HK-2 (cell line): Measurements from ENCODE around the gene QSOX1.

Experiments
- DNase-seq: peaks from one replicate; pipeline ENCODE4 v3.0.0-alpha.2; 2018; ENCODE audit not compliant: unreplicated experiment

Gene QSOX1

DNA sequence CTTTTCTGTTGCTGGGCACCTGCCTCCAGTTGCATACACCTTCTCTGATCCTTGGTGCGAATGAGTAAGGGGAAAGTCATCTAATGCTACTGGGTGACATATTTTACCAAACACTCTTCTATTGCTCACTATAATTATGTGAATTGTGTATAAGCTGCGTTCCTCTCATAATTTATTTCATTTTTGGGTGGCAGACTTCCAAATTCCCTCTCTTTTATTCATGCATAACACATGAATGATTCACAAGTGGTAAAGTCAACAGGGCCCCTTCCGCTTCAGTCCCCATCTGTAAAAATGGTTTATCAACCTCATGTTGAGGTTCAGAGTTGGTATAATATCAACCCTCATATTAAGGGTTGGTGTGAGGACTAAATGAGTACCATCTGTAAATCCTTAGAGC, 3.2 kb upstream of the QSOX1 start:
- no peak for DNase-seq

DNA sequence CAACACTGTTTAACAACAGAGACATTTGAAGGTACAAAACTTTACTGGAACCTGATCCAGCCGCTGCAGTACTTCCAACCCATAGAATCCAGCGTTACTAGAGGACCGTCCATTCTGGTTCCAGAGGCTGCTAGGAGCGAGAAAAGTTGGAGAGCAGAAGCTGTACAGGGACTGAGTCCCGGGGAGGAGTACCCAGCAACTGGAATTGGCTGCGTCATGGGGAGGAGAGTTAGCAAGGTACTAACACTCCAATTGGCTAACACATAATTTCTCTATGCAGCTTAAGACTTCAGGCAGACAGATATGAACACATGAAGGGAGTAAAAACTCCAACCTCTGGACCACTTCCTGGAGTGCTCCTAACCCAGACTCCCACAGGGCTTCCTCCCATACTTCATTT, 2.1 kb upstream of the QSOX1 start:
- no peak for DNase-seq

DNA sequence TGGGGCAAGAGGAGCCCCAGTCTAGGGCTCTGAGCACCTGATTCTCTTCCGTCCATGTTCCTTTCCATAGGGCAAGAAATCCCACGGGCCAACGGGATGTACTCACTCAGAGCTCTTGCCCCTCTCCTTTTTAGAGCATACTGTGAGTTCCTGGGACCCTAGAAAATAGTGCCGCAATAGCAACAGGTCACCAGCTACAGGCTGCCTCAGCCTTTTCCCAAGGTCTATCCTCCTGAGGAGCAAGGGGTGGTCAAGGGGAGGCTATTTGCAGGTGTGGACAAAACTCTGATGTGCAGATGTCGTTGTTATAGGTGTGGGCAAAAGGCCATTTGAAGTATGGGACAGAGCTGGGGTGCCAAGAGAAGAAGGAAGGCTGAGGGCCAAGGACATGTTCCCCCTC, 1.6 kb upstream of the QSOX1 start:
- no peak for DNase-seq

DNA sequence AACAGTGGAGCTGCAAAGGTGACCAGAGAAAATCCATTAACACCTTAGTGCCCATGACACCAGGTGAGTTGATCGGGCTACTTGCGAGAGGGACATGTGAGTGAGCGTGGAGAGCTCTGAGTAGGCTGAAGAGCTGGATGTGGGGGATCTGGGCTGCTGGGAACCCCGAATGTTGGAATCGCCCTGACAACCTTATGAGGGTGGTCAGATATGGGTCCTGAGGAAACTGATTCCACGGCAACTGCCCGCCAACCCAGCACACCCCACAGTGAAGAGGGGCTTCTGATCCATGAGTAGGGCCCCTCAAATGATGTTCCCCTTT, 705 bp upstream of the QSOX1 start:
- no peak for DNase-seq

DNA sequence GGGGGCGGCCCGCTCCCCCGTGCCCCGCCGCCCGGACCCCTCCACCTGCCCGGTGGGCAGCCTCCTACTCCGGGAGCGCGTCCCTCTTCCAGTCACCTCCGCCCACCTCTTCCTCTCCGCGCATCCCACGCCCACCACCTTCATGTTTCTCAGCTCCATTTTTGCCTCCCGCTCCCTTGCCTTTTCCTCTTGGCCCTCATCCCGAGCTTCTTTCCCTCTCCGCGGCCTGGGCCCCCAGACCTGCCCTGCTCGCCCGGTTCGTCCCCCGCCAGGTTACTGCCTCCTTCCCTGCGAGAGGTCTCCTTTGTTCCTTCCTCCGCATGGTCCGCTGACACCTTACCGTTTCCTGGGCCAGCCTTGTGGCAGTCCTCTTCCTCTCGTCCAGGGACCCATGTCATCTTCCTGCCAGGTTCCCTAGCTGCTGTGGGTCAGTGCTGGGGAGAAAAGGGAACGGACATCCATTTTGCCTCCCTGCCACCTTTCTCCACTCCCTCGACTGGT, 563 bp downstream of the QSOX1 start:
- DNase-seq = peak; percentile 58

DNA sequence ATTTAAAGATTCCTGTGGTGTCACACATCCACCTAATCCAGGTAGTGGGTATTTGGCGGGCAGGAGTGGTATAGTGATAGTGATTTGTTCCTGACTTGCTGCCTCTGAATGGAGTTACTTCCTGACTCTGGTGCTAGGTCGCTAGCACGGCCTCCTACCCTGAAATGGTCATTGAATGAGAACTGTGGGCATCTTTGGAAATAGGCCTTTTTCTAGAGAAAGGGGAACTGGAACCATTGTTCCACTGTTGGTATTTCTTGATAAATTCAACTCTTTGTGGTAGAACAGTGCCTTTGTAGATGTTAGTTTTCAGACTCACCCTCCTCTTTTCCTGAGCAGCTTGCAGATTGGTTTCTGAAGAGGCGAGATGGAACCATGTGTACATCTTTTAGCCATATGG, 1.5 kb downstream of the QSOX1 start:
- no peak for DNase-seq

DNA sequence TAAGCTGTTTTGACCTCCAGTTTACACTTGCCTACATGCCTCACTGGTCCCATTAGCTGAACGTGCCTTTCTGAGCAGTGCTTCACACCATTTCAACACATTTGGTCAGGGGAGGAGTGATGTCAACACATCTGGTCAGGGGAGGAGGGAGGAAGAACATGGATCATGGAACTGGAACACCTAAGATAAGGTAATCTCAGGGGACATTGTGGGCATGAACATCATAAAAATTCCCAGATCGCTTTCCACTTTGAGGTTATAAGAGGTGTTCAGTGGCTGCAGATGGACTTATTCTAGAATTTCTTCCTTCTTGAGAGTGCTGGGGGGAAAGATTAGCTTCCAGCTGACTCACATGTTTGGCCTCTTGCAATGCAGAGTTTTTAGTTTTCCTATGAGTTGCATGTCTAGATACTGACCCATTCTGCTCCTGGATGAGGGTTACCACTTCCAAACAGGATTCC, 2.0 kb downstream of the QSOX1 start:
- DNase-seq = no peak

DNA sequence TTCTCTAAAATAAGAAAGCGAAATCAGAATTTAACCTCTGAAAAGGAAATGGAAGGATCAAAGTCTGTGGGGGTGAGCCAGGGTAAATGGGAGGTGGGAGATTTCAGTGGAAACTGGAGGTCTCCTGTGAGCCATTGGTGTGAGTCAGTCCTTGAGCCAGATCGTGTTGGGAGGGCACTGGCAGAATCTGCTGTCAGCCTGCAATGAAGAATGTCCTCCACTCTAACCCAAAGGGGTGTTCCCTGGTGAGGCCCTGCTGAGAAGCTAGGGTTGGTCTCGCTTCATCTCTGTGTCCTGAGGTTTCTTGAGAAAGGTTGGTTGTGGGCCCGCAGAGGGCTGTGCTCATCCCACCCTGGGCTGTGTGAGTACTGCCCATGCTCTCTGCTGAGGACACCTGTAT, 2.4 kb downstream of the QSOX1 start:
- peak; percentile 21 for DNase-seq

DNA sequence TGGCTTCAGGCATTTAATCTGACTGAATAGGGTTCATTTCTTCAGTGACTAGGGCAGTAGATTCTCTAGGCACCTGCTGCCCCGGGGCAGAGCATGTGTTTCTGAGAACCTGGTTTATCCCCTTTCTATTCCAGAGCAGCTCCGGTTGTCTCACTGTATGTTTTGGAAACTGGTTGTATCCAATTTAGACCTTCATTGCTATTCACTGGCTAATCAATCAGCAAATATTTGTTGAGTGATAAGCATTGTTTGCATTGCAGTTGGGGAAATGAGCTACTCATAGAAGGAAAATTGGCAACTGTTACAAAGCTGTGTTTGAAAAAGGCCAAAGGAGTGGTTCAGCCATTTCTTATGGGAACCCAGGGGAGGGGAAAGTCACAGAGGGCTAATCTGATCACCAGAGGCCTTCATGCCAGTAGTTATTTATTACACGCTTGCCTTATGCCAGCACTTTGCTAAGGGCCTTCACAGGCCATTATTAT, 2.9 kb downstream of the QSOX1 start:
- no peak for DNase-seq

DNA sequence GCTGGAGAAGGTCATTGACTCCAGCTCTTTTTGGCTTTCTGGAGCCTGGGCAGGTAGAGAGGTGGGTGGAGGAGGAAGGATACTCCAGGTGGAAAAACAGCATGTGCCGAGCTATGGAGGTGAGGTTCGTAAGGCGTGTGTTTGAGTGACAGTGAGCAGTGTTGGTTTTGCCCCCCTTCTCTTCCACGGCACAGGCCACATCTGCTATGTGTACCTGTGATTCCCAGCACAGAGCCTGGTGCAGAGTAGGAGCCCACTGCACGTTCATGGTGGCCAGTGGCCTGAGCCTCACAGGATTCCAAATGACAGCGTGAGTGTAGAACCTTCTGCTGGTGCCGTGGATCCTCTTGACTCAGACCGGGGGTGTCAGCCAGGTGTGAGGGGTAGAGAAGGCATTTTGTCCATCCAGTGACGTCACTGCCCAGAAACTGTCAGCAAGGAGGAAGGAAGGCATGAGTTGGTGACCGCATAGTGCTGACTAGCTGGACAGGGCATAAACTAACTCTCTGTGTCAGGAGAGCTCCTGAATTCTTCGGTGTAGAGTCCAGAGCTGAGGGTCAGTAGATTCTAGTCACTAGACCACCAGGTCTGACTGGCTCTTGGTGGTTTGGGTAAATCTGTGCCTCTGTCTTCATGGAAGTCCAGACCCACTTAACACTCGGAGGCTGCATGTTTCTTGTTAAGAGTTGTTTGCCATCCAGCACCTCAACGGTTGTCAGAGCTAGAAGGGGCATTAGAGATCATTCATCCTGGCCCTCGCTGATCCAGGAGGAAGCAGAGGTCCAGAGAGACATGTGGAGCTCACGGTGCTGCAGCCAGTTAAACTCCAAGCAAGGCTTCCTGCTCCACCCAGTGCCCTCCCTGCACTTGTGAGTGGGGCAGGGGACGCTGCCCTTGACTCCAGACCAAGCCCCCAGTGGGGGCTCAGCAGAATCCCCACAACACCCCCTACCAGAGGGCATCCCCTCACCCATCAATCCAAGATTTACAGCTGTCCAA, 3.8 kb downstream of the QSOX1 start:
- DNase-seq = no peak

DNA sequence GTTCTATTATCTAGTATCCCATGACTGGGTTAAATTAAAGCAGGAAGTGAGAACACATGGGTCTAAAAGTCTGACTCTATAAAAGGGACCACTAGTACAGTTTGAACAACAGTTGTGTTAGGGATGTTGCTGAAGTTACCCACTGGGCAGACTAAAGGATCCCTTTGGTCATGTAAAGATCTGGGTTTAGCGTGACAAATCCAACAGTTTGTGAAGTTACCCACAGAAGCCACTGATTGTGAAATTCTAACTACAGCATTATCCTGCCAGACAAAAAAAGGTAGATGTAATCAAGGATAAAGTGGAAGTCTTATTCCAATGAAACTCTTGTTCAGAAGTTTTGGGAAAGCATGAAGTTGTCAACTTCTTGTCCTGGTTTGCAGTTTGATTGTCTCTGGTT, 5.7 kb downstream of the QSOX1 start:
- DNase-seq = no peak

DNA sequence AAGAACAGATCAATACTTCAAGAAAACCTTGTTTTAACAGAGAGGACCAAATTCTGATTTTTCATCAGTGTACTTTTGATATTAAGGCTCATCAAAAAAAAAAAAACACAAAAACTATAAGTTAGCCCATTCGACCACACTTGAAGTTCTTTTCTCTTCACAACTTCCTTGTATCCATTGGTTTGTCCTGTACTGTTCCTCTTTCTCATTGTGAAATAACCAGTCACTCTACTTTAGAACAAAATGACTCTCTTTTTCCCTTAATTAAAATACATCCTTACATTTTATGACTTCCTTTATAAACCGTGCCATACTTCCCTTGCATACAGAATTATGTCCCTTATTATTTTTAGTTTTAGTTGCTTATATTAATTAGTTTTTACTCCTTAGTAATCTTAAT, 8.4 kb downstream of the QSOX1 start:
- no peak for DNase-seq

DNA sequence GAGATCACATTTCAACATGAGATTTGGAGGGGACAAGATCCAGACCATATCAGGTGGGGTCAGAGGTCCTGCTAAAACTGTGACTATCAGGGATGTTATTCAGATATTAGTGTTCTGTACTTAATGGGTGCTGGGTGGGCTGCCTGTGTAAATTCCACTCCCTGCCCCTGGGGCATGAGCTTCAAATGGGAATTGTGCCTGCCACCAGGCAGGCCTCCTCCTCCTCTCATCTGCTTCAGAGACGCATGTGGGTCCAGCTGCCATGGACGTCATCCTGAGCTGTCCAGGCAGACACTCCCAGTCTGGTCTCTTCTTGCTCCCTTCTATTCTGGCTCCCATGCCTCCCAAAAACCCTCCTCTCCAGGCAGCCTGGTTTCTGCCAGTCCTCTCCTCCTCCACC, 10.4 kb downstream of the QSOX1 start:
- DNase-seq = no peak

DNA sequence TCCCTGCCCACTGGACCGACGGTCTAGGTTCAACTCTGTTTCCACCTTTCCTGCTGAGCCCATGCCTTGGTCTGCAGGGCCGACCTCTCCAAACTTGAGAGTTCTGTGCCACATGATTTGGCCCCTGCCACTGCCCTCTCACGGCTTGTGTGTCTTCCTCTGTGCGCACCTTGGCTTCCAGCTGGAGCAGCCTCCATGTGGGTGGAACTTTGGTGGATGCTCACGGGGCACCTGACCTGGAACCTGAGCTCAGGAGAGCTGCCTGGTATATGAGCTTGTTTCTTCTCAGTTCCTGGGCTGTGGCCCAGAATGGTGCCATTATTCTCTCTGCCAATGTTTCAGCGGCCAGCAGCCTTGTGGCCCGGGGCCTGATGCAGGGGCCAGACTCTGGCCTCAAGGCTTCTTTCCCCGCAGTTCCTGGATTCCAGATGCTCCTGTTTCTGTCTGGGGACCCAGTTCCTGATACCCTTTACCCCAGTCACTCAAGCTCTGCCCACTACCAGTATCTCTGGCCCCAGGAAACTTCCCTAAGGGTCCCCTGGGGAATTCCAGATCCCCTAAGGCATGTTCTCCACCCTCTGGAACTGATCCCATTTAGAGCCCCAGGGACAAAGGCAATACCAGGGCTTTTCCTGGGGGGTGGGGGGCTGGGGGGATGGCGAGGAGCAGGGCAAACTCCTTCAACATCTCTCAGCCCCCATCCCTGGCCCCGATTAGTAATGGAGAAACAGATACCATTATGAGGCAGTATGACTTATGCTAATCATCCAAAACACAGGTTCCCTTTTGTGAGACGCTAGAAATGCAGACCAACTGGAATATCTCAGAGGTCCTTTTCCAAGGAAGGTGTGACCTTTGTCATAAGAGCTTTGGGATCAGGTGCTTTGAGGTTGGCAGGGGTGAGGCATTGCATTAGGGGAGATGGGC, 11.1 kb downstream of the QSOX1 start:
- DNase-seq = no peak

DNA sequence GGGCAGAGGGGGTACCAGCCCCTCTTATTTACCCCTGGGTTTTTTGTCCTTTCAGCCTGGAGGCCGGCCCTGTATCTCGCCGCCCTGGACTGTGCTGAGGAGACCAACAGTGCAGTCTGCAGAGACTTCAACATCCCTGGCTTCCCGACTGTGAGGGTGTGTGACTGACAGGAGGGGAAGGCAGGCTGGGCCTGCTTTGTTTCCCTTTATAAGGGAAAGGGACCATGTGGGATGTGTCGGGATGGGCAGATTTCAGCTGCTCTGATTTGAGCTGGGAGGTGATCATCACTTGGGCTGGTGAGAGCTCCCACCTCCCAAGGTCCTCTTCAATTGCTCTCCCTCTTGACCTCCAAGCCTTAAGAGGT, 11.7 kb downstream of the QSOX1 start:
- no peak for DNase-seq

DNA sequence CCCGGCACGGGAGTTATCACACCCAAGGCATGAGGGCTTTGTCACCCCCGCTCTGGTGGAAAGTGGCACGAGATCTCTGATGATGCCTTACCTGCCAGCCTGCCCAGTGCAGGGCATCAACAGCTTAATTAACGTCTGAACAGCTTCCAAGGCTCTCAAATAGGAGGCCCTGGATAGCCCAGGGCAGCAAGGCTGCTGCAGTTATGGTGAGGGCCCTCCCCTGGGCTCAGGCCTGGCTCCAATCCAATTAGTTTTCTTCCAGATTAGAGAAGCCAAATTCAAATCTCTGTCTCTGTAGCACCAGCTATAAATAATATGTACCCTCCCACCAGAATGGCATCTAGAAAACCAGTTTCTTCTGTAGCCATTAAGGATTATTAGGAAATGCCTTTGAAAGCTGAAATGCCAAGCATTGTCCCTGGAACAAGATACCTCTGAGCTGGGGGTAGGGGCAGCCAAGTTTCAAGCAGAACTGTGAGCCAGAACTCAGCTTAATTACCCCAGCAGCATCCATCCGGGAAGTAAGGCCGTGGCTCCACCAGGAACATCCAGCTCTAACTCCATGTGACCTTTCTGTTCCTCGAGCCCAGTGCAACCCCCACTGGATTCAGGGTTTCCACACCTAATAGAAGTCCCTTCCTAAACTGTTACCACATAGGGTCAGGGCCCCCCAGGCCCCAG, 12.5 kb downstream of the QSOX1 start:
- DNase-seq = no peak

DNA sequence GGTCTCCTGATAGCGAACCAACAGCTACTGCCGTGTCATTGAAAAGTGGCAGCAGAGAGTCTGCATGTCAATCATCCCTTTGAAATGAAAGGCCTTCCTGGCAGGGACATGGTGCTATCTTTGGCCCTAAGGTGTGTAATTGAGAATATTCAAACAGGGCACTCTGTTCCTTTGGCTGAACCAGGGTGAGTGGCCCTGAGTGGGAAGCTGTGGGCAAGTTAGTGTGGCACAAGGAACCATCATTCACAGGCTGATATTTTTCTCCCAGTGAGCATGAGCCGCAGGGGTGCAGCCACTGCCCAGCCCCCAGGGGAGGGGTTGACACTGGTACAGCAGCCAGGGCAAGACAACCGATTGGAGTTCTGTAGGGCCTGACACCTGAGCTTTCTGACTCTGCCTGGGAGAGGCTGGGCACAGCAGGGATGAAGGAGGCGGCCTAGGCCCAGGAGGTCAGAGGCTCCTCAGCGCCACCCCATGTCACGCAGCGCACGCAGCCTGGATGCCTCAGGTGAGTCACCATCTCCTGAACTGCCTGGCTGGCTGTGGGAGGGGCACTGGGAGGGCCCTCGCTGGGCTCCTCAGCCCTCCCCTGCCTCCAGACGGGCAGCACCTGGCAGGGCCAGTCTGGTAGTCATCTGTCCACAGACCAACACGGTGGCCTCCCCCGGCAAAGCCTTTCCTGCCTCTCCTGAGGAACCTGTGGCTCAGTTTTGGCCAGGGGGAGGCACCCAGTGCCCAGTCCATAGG, 13.2 kb downstream of the QSOX1 start:
- peak; percentile 97 for DNase-seq

DNA sequence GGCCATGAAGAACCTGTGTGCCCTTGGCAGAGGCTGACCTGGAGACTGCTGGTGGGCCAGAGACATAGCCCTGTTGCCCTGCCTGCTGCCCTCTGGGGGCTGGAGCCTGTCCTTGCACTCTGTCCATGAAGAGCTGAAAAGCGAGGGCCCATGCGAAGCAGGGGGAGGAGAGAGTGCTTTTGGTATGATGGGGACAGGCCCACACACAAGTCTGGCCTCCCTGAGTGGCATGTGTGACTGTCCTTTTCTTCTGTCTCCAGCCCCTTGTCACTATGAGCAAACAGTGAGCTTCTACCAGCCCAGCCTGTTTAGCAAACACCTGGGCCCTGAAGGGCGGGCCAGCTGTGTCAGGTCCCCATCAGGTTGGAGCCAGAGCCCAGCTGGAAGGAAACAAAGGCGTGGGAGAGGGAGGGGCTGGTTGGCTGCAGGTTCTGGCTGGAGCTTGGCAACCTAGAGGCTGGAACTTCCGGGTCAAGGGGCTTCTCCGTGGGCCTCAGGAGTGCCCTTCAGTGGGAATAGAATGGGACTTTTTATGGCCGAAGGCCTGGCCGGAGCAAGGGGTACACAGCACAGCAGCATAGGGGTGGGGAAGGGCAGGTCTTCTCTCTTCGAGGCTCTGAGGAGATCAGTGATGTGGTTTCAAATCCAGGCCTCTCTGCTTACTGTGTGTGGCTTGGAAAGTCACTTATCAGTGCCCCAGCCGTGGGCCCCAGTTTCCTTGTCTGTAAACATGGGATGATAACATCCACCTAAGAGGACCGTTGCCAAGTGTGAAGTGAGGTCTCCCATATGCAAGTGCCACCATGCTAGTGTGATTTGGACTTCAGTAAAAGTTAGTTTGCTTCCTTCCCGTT, 14.3 kb downstream of the QSOX1 start:
- peak; percentile 59 for DNase-seq

DNA sequence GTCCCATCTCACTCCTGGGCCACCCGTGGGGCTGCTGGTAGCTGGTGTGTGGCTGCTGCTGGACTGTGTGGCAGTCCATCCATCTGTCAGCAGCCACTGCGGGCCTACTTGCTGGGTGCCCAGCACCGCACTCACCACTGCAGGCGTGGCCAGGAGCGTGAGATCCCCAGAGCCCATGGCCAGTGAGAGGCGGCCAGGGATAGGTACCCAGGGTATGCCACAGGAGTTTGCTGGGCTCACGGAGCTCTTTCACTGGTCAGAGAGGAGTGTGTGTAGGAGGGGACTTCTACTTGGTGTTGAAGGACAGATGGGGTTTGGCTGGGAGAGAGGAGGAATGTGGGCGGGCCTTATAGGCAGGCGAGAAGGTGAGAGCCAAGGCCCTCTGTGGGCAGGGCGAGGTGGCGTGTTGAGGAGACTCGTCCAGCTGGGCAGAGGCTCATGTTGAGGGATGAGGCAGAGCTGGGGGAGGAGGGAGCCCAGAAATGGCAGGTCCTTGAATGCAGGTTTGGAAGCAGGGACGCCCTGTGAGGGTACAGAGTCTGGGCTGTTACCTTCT, 15.0 kb downstream of the QSOX1 start:
- no peak for DNase-seq
